GM19395 (cell line): ENCODE measurements around the gene RASGEF1C.
"Not testable (repeated sequence)": the region's sequence is repeated elsewhere in the genome, so short reads cannot be mapped to it uniquely, and the experiment has no call there.

Source experiments
- ATAC-seq: cut with Tn5 transposase; IDR thresholded peaks from one replicate; pipeline ENCODE4 v1.9.1; 2021; ENCODE audit warnings: mild to moderate bottlenecking, moderate library complexity; ENCODE audit not compliant: unreplicated experiment

The RASGEF1C gene

GRCh38 chr5:180104168-180104530, 104.9 kb downstream of the RASGEF1C start:
- no peak for ATAC-seq

GRCh38 chr5:180103487-180104167, 105.4 kb downstream of the RASGEF1C start:
- ATAC-seq = no peak

DNA sequence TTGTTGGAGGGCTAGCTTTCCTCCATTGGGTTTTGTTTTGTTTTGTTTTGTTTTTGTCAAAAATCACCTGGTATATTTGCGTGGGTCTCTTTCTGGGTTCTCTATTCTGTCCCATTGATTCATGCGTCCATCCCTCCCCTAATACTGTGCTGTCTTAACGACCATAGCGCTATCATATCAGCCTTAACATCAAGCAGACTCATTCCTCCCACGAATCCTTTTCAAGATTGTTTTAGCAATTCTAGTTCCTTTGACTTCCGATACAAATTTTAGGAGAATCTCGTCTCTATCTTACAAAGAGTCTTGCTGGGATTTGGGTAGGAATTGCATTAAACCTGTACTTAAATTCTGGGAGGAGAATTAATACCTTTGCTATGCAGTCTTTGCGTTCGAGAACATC, 106.4 kb downstream of the RASGEF1C start:
- no peak for ATAC-seq

GRCh38 chr5:180101451-180102105, 107.4 kb downstream of the RASGEF1C start:
- no peak for ATAC-seq

- no peak for ATAC-seq
Measured at GRCh38 chr5:180100621-180101450, 108.2 kb downstream of the RASGEF1C start.

GRCh38 chr5:180099733-180100611, 109.0 kb downstream of the RASGEF1C start:
- ATAC-seq = no peak

DNA sequence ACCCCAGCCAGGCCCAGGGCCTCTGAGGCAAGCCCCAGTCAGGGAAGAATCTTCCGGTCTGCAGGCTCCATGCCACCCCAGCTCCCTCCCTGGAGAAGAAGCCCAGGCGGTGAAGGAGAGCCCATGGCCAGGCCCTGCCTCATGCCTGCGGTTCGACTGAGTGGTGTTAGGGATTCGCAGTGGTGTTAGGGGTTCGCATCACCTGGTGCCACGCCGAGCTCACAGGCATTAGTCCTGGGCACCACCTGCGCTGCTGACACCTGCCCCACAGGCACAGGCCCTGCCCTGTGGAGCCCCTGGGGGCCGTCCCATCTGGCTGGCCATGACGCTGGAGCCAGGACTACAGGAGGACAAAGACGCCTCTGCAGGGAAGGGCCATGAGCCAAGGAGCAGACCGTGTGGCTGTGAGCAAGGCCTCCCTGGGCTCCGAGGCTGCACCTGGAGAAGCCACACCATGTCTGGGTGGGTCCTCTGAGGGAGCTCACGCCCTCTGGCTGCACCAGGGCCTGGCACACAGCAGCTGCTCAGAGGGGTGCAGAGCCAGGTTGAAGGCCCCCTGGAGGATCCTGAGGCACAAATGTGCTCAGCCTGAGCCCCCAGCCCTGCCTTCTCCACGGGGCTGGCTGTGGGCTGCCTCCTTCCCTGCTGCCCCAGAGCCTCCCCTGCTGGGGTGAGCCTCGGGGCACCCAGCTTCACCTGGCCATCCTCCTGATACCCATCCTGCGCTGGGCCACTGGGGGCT, 109.8 kb downstream of the RASGEF1C start:
- ATAC-seq = no peak

GRCh38 chr5:180098526-180098925, 110.5 kb downstream of the RASGEF1C start:
- ATAC-seq = no peak

GRCh38 chr5:180097926-180098325, 111.1 kb downstream of the RASGEF1C start:
- ATAC-seq = no peak

- ATAC-seq = no peak
Measured at GRCh38 chr5:180097163-180097894, 111.7 kb downstream of the RASGEF1C start.

DNA sequence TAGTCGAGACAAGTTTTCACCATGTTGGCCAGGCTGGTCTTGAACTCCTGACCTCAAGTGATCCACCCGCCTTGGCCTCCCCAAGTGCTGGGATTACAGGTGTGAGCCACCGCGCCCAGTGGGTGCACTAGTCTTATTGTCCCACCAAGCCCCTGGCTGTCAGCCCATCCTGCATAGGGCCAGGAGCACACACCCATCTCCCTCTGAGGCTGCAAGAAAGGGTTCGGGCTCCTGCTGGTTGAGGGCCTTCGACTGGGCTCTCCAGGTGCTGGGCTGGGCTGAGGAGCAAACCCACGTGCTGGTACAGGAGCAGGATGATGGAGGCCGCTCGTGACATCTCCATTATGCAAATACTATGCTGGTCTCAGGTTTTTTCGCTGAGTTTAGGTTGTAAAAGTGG, 112.4 kb downstream of the RASGEF1C start:
- ATAC-seq = no peak

DNA sequence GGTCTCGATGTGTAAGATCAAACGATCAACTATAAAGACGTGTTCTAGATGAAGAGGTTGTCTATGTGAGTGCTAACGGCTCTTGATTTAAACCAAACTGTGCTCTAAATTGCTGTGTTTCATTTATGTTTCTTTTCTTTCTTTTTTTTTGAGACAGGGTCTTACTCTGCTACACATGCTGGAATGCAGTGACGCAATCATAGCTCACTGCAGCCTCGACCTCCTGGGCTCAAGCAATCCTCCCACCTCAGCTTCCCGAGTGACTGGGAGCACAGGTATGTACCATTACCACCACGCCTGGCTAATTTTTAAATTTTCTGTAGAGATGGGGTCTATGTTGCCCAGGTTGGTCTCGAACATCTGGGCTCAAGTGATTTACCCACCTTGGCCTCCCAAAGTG, 113.5 kb downstream of the RASGEF1C start:
- ATAC-seq = no peak

DNA sequence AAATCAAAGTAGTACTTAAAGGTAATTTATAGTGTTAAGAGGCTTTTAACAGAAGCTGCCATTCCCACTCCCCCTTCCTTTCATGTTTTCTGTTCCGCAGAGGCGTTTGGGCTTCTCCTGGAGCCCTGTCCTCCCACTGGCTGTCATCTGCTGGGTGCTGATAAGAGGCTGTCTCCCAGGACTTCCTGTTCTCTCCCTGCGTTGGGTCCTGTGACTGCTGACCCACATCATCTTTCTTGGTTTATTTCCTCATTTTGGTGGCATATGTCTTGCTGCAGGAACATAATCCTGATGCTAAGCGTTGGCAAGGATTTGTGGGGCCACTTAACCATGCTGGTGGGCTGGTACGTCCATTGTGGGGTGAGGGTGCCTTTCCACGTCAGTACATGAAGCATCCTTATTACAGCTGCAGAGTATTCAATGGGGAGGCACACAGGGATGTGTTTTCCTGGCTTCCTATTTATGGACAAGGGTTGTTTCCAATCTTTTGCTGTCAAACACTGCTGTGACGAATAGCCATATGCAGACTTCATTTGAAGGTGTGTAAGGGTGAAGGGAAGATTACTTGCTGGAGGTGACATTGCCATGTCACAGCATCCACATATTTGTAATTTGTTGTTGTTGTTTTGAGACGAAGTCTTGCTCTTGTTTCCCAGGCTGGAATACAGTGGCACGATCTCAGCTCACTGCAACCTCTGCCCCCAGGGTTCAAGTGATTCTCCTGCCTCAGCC, 115.2 kb downstream of the RASGEF1C start:
- ATAC-seq = no peak

DNA sequence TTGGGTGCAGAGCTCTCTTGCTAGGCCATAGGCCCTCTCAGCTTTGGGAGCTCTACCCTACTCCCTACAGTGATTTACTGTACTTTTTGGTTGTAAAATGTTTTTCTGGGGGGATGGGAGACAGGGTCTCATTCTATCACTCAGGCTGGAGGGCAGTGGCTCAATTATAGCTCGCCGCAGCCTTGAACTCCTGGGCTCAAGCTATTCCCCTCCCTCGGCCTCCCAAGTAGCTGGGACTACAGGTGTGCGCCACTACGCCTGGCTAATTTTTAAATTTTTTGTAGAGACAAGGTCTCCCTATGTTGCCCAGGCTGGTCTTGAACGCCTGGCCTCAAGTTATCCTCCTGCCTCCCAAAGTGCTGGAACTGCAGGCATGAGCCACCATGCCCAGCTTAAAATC, 115.8 kb downstream of the RASGEF1C start:
- ATAC-seq = no peak

- ATAC-seq = no peak
Measured at GRCh38 chr5:180090769-180091546, 118.1 kb downstream of the RASGEF1C start.

GRCh38 chr5:180090098-180090768, 118.8 kb downstream of the RASGEF1C start:
- no peak for ATAC-seq

GRCh38 chr5:180089628-180090027, 119.4 kb downstream of the RASGEF1C start:
- not testable (repeated sequence) for ATAC-seq

- ATAC-seq = no peak
Measured at GRCh38 chr5:180088561-180088960, 120.5 kb downstream of the RASGEF1C start.
